ENCODE measurements around the gene PELI2. TPM values are rescaled to one million over a fixed set of nuclear protein-coding genes. Genes with fewer than 3 reads are reported as not detected.

The PELI2 gene
- total and polyA plus RNA-seq, 9 donors = 13.0 to 36.8 (median 28.5) TPM

DNA sequence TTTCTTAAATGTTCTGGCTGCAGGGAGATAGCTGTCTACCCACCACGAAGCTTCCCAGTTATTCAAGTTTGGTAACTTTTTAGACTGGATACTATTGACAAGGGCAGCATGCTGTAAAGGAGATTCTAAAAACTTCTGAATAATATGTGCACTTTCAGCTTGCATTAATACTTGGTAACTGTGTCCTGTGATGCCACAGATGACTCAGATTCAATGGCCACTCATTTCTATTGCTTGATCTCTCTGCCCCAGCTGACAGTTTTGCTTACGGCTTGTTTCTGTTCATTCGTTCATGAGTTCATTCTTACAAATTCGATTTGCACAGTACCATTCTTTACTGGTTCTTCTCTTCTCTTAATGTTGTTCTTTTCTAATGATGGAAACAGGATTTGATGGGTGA, 142.8 kb downstream of the PELI2 start:
- no peaks in the 10 kb centered on the region for H3K9me3 ChIP-seq
- no peak overlapping the region for H3K27ac ChIP-seq
- intact Hi-C loops (cut with DNase I) = no loop called here
- H3K4me3 ChIP-seq = no peak overlapping the region
- peaks cover 1% of the 10 kb centered on the region for H3K4me1 ChIP-seq (ENCODE audit: insufficient read depth)
- no peaks in the 10 kb centered on the region for H3K27me3 ChIP-seq
- DNase-seq = no peak
- WGBS, 3 donors = 88 to 89% (median 89%) methylated on average over 4 of the region's 4 CpGs
- no peaks in the 10 kb centered on the region for H3K36me3 ChIP-seq
- TF ChIP-seq POLR2A (IDR thresholded peaks at IDR 0.05) (no peak), EP300 (IDR thresholded peaks at IDR 0.05) (no peak)
- TF ChIP-seq, protein P1, sequence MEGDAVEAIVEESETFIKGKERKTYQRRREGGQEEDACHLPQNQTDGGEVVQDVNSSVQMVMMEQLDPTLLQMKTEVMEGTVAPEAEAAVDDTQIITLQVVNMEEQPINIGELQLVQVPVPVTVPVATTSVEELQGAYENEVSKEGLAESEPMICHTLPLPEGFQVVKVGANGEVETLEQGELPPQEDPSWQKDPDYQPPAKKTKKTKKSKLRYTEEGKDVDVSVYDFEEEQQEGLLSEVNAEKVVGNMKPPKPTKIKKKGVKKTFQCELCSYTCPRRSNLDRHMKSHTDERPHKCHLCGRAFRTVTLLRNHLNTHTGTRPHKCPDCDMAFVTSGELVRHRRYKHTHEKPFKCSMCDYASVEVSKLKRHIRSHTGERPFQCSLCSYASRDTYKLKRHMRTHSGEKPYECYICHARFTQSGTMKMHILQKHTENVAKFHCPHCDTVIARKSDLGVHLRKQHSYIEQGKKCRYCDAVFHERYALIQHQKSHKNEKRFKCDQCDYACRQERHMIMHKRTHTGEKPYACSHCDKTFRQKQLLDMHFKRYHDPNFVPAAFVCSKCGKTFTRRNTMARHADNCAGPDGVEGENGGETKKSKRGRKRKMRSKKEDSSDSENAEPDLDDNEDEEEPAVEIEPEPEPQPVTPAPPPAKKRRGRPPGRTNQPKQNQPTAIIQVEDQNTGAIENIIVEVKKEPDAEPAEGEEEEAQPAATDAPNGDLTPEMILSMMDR (IDR thresholded peaks at IDR 0.05) = no peak

DNA sequence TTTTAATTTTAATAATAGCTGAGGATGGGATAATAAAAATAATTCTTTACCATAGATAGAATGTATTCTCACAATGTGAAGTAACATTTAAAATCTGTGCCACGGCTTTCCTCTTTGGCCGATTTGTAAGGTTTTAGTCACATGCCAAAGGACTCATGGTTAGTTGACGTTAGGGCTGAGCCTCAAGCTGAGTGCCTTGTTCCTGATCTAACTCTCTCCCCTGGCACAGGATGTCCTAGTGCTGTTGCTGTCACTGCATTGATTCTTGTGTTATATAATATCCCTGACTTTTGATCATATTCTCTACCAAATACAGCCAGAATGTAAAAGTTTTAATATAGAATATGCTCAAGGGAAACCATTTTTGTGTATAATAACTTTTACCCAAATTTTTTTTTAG, 144.3 kb downstream of the PELI2 start:
- TF ChIP-seq POLR2A (IDR thresholded peaks at IDR 0.05) = no peak
- TF ChIP-seq, protein P1 (IDR thresholded peaks at IDR 0.05) = no peak
- no peak for TF ChIP-seq EP300 (IDR thresholded peaks at IDR 0.05)
- no peak overlapping the region for H3K4me3 ChIP-seq
- intact Hi-C loops (cut with DNase I) = no loop called here
- 87 to 93% (median 91%) methylated on average over 3 of the region's 3 CpGs for WGBS, 3 donors
- H3K9me3 ChIP-seq = no peaks in the 10 kb centered on the region
- no peak for DNase-seq
- H3K4me1 ChIP-seq (ENCODE audit: insufficient read depth) = peaks cover 1% of the 10 kb centered on the region
- H3K27ac ChIP-seq = no peak overlapping the region
- no peaks in the 10 kb centered on the region for H3K27me3 ChIP-seq
- H3K36me3 ChIP-seq = no peaks in the 10 kb centered on the region

DNA sequence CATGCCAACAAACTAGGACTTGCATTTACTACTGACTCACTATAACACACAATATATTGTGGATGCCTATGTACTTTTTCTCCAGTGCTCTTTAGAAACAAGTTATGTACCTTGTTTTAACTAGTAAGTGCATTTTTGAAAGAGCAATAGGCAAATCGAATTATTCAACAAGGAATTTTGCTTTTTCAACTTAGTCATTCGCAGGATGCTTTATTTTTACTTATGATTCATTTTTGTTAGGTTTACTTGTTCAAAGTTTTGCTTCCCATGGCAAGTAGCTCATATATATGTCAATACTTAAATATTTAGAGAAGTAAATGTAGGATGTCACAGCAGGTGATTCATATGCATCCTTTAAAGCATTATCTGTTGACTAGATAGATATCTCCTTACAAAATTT, 149.8 kb downstream of the PELI2 start:
- Histone ChIP-seq H3K4me1 (ENCODE audit: insufficient read depth) (peaks cover 3% of the 10 kb centered on the region), H3K27me3 (no peaks in the 10 kb centered on the region), H3K4me3 (no peak overlapping the region), H3K27ac (no peak overlapping the region), H3K36me3 (no peaks in the 10 kb centered on the region), H3K9me3 (no peaks in the 10 kb centered on the region)
- WGBS, 3 donors = 87 to 92% (median 88%) methylated on average over 2 of the region's 2 CpGs
- intact Hi-C loops (cut with DNase I) = no loop called here
- TF ChIP-seq EP300 (IDR thresholded peaks at IDR 0.05) (no peak), POLR2A (IDR thresholded peaks at IDR 0.05) (no peak)
- TF ChIP-seq, protein P1 (IDR thresholded peaks at IDR 0.05) = no peak
- no peak for DNase-seq

DNA sequence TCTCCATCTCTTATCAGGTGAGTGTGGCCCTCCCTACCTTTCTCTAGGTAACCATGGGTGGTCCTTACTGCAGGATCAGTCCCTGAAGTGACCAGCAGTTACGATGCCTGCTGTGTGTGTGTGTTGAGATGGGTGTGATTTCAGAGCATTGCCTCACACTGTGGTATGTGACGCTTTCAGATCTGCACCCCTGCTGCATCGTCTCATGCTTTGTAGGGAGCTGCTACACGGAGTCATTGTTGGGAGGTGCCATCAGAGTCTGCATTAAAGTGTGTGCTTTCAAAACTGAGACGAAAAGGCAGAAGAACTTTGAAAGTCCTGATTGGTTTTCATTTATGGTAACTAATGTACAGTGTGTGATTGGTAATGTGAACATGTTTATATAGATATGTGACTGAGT, 150.5 kb downstream of the PELI2 start:
- Histone ChIP-seq H3K4me1 (ENCODE audit: insufficient read depth) (peaks cover 3% of the 10 kb centered on the region), H3K27me3 (no peaks in the 10 kb centered on the region), H3K4me3 (no peak overlapping the region), H3K36me3 (no peaks in the 10 kb centered on the region), H3K9me3 (no peaks in the 10 kb centered on the region), H3K27ac (no peak overlapping the region)
- 86 to 95% (median 93%) methylated on average over 5 of the region's 5 CpGs for WGBS, 3 donors
- no peak for TF ChIP-seq POLR2A (IDR thresholded peaks at IDR 0.05)
- TF ChIP-seq, protein P1 (IDR thresholded peaks at IDR 0.05) = no peak
- no peak for TF ChIP-seq EP300 (IDR thresholded peaks at IDR 0.05)
- no peak for DNase-seq
- intact Hi-C loops (cut with DNase I) = no loop called here

DNA sequence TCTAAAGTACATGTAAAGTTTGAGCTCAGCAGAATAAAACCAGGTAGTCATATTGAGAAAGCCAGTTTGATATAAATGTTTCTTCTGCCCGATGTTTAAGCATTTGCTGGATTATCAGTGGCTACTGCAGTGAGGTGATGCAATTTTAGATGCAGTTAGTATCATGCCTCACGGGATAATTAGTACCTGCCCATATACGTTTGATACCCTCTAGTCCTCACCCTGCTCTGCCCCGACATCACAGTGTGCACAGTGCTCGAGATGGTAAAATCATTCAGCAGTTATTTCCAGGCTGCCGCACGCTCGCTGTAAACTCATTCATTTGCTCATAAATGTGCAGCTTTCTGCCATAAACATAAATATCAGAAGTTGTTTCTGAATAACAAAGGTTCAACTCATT, 152.7 kb downstream of the PELI2 start:
- 90 to 95% (median 95%) methylated on average over 8 of the region's 8 CpGs for WGBS, 3 donors
- TF ChIP-seq POLR2A (IDR thresholded peaks at IDR 0.05) = no peak
- Histone ChIP-seq H3K36me3 (no peaks in the 10 kb centered on the region), H3K4me1 (ENCODE audit: insufficient read depth) (peaks cover 3% of the 10 kb centered on the region), H3K27me3 (no peaks in the 10 kb centered on the region), H3K27ac (no peak overlapping the region), H3K9me3 (no peaks in the 10 kb centered on the region), H3K4me3 (no peak overlapping the region)
- DNase-seq = no peak
- intact Hi-C loops (cut with DNase I) = no loop called here

Data from ovary (tissue), 9 donors.